Calu3 (cell line): ENCODE results near the gene STH. TPM values are rescaled to one million over a fixed set of nuclear protein-coding genes. Genes with fewer than 3 reads are reported as not detected.

Source experiments
- BruUV-seq: library from RNA; stranded (reverse); fragments of 400-500 nt; replicated peaks from 2 replicates; lab custom pipeline; 2021; lab: Mats Ljungman, UMichigan
- CTCF ChIA-PET: fragments of 300-600 bp; sonication (Branson Sonifier 250); formaldehyde crosslinking; loops from one replicate; lab custom pipeline; 2022; ENCODE audit warnings: antibody characterized with exemption; lab: Charles Lee
- DNase-seq: peaks from one replicate; pipeline ENCODE4 v3.0.0; 2022
- H3K27ac Mint-ChIP-seq: one replicate; pipeline ENCODE4 v1.8.0; 2022; ENCODE audit warnings: mixed read lengths; ENCODE audit not compliant: unreplicated experiment
- H3K27me3 Mint-ChIP-seq: one replicate; pipeline ENCODE4 v1.8.0; 2022; ENCODE audit warnings: mixed read lengths; ENCODE audit not compliant: unreplicated experiment
- H3K36me3 Mint-ChIP-seq: one replicate; pipeline ENCODE4 v1.8.0; 2022; ENCODE audit warnings: mild to moderate bottlenecking, moderate library complexity, mixed read lengths; ENCODE audit not compliant: insufficient read depth, unreplicated experiment
- H3K4me1 Mint-ChIP-seq: one replicate; pipeline ENCODE4 v1.8.0; 2022; ENCODE audit warnings: mild to moderate bottlenecking, low read depth, mixed read lengths; ENCODE audit not compliant: unreplicated experiment
- H3K4me3 Mint-ChIP-seq: one replicate; pipeline ENCODE4 v1.8.0; 2022; ENCODE audit warnings: mild to moderate bottlenecking, low read depth, moderate library complexity, mixed read lengths; ENCODE audit not compliant: unreplicated experiment
- H3K9me3 Mint-ChIP-seq: one replicate; pipeline ENCODE4 v1.8.0; 2022; ENCODE audit warnings: low read depth, mixed read lengths; ENCODE audit not compliant: unreplicated experiment
- CTCF ChIP-seq: fragments of 200-600 bp; IDR thresholded peaks from one replicate; pipeline ENCODE4 v1.8.0; 2022; ENCODE audit warnings: antibody characterized with exemption; ENCODE audit not compliant: unreplicated experiment
- intact Hi-C: fragments of 100-400 bp; cut with micrococcal nuclease; formaldehyde crosslinking; loops from one replicate; pipeline ENCODE4 v1.10.0; 2022; ENCODE audit not compliant: unreplicated experiment
- total RNA-seq: library from RNA; stranded (reverse); gene quantifications from 2 replicates; pipeline ENCODE4 v1.2.3, GENCODE V29; 2022

STH gene
- total RNA-seq, 1 experiment from 2014 or later, result not detected

DNA sequence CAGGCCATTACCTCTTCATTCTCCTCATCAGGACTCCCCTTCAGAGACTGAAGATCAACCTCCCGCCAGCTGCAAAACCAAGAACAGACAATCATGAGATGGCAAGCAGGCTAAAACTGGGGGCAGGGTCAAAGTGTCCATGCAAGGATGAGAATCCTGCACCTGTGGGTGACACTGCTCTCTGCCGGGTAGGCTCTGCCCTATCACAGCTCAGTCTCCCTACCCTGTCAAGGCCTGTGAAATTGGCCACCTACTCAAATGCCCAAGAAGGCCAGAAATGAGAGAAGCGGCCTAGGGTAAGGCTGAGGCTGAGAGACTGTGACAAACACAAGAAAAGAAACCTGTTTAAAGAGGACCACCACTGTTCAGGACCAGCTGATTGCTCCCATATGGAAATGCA, 34.3 kb downstream of the STH start:
- CTCF ChIA-PET, result no interaction called here
- H3K4me1 Mint-ChIP-seq, result no peaks in the 10 kb centered on the region
- H3K9me3 Mint-ChIP-seq, result no peaks in the 10 kb centered on the region
- H3K27me3 Mint-ChIP-seq, result no peaks in the 10 kb centered on the region
- no peak overlapping the region for H3K27ac Mint-ChIP-seq
- H3K4me3 Mint-ChIP-seq, result no peak overlapping the region
- intact Hi-C loops, result no loop called here
- no TSS peak for BruUV-seq
- TF ChIP-seq CTCF, result no peak
- DNase-seq, result no peak
- H3K36me3 Mint-ChIP-seq, result peaks cover 88% of the 10 kb centered on the region

DNA sequence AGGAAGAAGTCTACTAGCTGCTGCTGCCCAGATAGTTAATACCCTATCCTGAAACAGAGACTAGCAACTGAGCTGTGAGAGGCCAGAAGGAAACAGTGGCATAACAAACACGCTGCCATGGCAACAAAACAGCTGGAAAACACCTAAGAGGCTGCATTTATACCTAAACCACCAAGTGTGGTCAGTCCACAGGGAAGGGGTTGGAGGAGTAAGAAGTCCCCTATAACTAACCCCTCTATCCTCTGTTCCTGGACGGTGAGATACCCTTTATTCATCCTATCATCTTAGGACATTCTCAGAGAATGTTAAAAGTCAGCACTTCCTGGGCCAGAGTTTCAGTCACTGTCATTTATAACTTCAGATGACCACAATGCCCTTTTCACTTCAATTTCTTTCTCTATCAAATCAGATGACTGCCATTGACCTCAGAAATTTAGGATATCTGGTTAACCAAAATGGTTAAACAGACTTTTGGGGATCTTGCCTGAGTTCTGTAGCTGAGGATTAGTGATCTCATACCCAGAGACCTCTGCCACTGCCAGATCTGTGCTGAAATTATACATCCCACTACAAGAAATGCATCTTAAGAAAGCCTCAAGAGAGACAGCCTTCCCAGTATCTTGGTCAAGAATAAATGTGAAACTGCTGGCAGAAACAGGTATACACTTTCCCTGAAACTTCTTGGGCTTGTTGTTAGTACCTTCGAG, 36.2 kb downstream of the STH start:
- intact Hi-C loops, result no loop called here
- peak; percentile 33 for DNase-seq
- no peak for TF ChIP-seq CTCF
- BruUV-seq, result no TSS peak
- no peaks in the 10 kb centered on the region for H3K9me3 Mint-ChIP-seq
- H3K4me1 Mint-ChIP-seq, result no peaks in the 10 kb centered on the region
- H3K4me3 Mint-ChIP-seq, result no peak overlapping the region
- H3K36me3 Mint-ChIP-seq, result peaks cover 88% of the 10 kb centered on the region
- CTCF ChIA-PET, result interaction anchor here (1.3 to 1.5 kb wide), 3 partner anchors 9 to 19 kb away, joined by 3 to 5 read pairs (median 4); no protein-coding TSS in a partner anchor
- no peak overlapping the region for H3K27ac Mint-ChIP-seq
- H3K27me3 Mint-ChIP-seq, result no peaks in the 10 kb centered on the region

GRCh38 chr17:46036491-46036890, 37.4 kb downstream of the STH start:
- Mint-ChIP-seq H3K27me3 (no peaks in the 10 kb centered on the region), H3K4me3 (no peak overlapping the region), H3K27ac (no peak overlapping the region), H3K9me3 (no peaks in the 10 kb centered on the region), H3K36me3 (peaks cover 88% of the 10 kb centered on the region), H3K4me1 (no peaks in the 10 kb centered on the region)
- intact Hi-C loops, result no loop called here
- no TSS peak for BruUV-seq
- DNase-seq, result no peak
- TF ChIP-seq CTCF, result no peak
- CTCF ChIA-PET, result interaction anchor here (0.7 to 1.5 kb wide), 4 partner anchors 8 to 749 kb away, joined by 3 to 6 read pairs (median 4); no protein-coding TSS in a partner anchor

- no TSS peak for BruUV-seq
- no peaks in the 10 kb centered on the region for H3K9me3 Mint-ChIP-seq
- CTCF ChIA-PET, result no interaction called here
Observed at GRCh38 chr17:46037722-46038255, 38.7 kb downstream of the STH start.

More at GRCh38 chr17:46037722-46038255, 38.7 kb downstream of the STH start:
- Mint-ChIP-seq H3K27ac (peak overlapping the region; percentile 13), H3K4me1 (no peaks in the 10 kb centered on the region), H3K4me3 (no peak overlapping the region), H3K27me3 (no peaks in the 10 kb centered on the region), H3K36me3 (peaks cover 81% of the 10 kb centered on the region)
- no peak for TF ChIP-seq CTCF
- intact Hi-C loops, result no loop called here
- no peak for DNase-seq
